ENCODE results near the gene SPATA13.

The SPATA13 gene

GRCh38 chr13:24215126-24215525 is 54.6 kb downstream of the SPATA13 start:
- Histone ChIP-seq H3K4me1 (ENCODE audit: control insufficient read depth, insufficient read depth, low read length) (no peaks in the 10 kb centered on the region), H3K36me3 (ENCODE audit: control insufficient read depth in 2 of 2, insufficient read depth in 1 of 2, low read length in 2 of 2) (no peaks in the 10 kb centered on the region), H3K9me3 (ENCODE audit: control insufficient read depth, insufficient read depth, low read depth, low read length) (no peaks in the 10 kb centered on the region), H3K4me3 (ENCODE audit: low read depth, low read length) (no peak overlapping the region), H3K27ac (ENCODE audit: extremely low read depth, low read depth, low read length) (no peak overlapping the region)
- TF ChIP-seq ZNF302 (tag by site-specific recombination; IDR thresholded peaks at IDR 0.05; ENCODE audit: low read depth) = no peak
- no peak for TF ChIP-seq ZNF624 (tag by site-specific recombination; IDR thresholded peaks at IDR 0.05)
- no peak for TF ChIP-seq TRIM28 (IDR thresholded peaks at IDR 0.05; ENCODE audit: borderline replicate concordance, low read length)
- no peak for TF ChIP-seq GLIS1 (tag by site-specific recombination; IDR thresholded peaks at IDR 0.05)
- TF ChIP-seq ZNF2 (tag by site-specific recombination; IDR thresholded peaks at IDR 0.05) = no peak
- TF ChIP-seq ZNF23 (tag by site-specific recombination; IDR thresholded peaks at IDR 0.05; ENCODE audit: borderline replicate concordance) = no peak
- CTCF ChIA-PET = interaction anchor here (0.8 to 2.0 kb wide), 2 partner anchors 108 to 162 kb away, joined by 4 to 9 read pairs; no protein-coding TSS in a partner anchor
- POLR2A ChIA-PET = interaction anchor here (0.6 kb wide), 1 partner anchor 55 kb away, joined by 5 read pairs; no protein-coding TSS in a partner anchor

DNA sequence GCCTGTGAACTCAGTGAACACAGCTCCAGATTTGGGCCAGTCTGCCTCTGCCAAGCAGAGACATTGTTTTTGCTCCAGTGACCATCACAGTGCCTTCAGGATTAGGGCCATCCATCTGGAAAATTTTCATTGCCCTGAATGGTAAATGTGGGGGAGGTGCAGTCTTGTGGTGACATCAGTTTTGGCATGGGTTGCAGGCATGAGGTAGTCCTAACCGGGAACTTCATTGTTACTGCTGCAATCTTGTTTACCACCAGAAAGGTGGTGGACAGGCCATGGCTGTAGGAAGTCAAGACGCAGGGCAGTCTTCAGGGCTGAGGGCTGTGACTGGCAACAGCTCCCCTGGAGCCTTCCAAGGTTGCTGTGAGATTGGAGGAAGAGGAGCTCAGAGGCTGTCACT is 55.2 kb downstream of the SPATA13 start:
- H3K4me3 ChIP-seq (ENCODE audit: low read depth, low read length) = no peak overlapping the region
- no peak overlapping the region for H3K27ac ChIP-seq (ENCODE audit: extremely low read depth, low read depth, low read length)
- H3K4me1 ChIP-seq (ENCODE audit: control insufficient read depth, insufficient read depth, low read length) = no peaks in the 10 kb centered on the region
- ChIA-PET CTCF (interaction anchor here (0.8 to 2.0 kb wide), 2 partner anchors 109 to 162 kb away, joined by 4 to 9 read pairs; no protein-coding TSS in a partner anchor), POLR2A (interaction anchor here (0.6 kb wide), 1 partner anchor 56 kb away, joined by 5 read pairs; no protein-coding TSS in a partner anchor)
- H3K9me3 ChIP-seq (ENCODE audit: control insufficient read depth, insufficient read depth, low read depth, low read length) = no peaks in the 10 kb centered on the region
- H3K36me3 ChIP-seq (ENCODE audit: control insufficient read depth in 2 of 2, insufficient read depth in 1 of 2, low read length in 2 of 2) = no peaks in the 10 kb centered on the region
- TF ChIP-seq HOXD13 (CRISPR knock-in tag; IDR thresholded peaks at IDR 0.05; ENCODE audit: borderline replicate concordance) = no peak
- TF ChIP-seq ZNF629 (tag by site-specific recombination; IDR thresholded peaks at IDR 0.05) = peak; percentile 78
- no peak for TF ChIP-seq ZSCAN18 (tag by site-specific recombination; IDR thresholded peaks at IDR 0.05)
- no peak for TF ChIP-seq ZNF768 (tag by site-specific recombination; IDR thresholded peaks at IDR 0.05)
- no peak for TF ChIP-seq BCL11B (tag by site-specific recombination; IDR thresholded peaks at IDR 0.05; ENCODE audit: low read depth)
- TF ChIP-seq ZNF701 (tag by site-specific recombination; IDR thresholded peaks at IDR 0.05) = no peak
- no peak for TF ChIP-seq ZNF18 (tag by site-specific recombination; IDR thresholded peaks at IDR 0.05)
- TF ChIP-seq ZNF416 (tag by site-specific recombination; IDR thresholded peaks at IDR 0.05) = no peak
- TF ChIP-seq PRDM2 (tag by site-specific recombination; IDR thresholded peaks at IDR 0.05; ENCODE audit: borderline replicate concordance) = no peak
- 0 out of 2 replicates have a peak, but pooled peaks have one; percentile 32 for TF ChIP-seq ZFP69B (tag by site-specific recombination; IDR thresholded peaks at IDR 0.05)
- TF ChIP-seq ZNF791 (tag by site-specific recombination; IDR thresholded peaks at IDR 0.05) = no peak
- TF ChIP-seq IKZF3 (tag by site-specific recombination; IDR thresholded peaks at IDR 0.05) = peak; percentile 45; the same call in 1 of the 2 replicates
- TF ChIP-seq CTCF (tag by site-specific recombination; IDR thresholded peaks at IDR 0.05) = no peak
- no peak for TF ChIP-seq ZNF560 (tag by site-specific recombination; IDR thresholded peaks at IDR 0.05; ENCODE audit: borderline replicate concordance)
- peak; percentile 51; the same call in 1 of the 2 replicates for TF ChIP-seq ZNF366 (tag by site-specific recombination; conservative IDR thresholded peaks at IDR 0.05)
- TF ChIP-seq ZNF677 (tag by site-specific recombination; IDR thresholded peaks at IDR 0.05) = no peak
- TF ChIP-seq MEIS1 (CRISPR knock-in tag; IDR thresholded peaks at IDR 0.05; ENCODE audit: borderline replicate concordance) = no peak
- no peak for TF ChIP-seq ZNF302 (tag by site-specific recombination; IDR thresholded peaks at IDR 0.05; ENCODE audit: low read depth)
- no peak for TF ChIP-seq ZNF473 (tag by site-specific recombination; IDR thresholded peaks at IDR 0.05)
- no peak for TF ChIP-seq GLIS1 (tag by site-specific recombination; IDR thresholded peaks at IDR 0.05)

Measured in HEK293 (cell line).